GM19468 (cell line): ENCODE results near the gene CFAP100.

Experiments used
- ATAC-seq: cut with Tn5 transposase; IDR thresholded peaks from one replicate; pipeline ENCODE4 v1.9.1; 2021; ENCODE audit warnings: mild to moderate bottlenecking, moderate library complexity, moderate number of reproducible peaks; ENCODE audit not compliant: unreplicated experiment; ENCODE audit errors: extremely low read depth

CFAP100 gene

DNA sequence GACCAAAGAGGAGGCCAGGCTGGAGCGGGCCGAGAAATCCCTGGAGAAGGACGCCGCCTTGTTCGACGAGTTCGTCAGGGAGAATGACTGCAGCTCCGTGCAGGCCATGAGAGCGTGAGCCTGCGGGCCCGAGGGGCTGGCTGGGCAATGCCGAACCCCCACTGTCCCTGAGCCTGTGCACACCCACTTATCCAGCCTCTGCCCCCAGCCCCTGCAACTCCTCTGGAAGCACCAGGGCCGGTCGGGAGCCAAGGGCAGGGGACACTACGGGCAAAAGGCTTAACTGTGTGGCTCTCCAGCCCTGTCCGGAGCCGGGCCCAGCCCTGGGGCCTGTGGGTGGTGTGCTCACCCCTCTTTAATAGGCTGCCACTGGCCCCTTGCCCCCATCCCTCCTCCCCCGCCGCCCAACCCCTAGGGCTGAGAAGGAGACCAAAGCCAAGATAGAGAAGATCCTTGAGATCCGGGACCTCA lies 24.0 kb downstream of the CFAP100 start:
- ATAC-seq, result no peak

DNA sequence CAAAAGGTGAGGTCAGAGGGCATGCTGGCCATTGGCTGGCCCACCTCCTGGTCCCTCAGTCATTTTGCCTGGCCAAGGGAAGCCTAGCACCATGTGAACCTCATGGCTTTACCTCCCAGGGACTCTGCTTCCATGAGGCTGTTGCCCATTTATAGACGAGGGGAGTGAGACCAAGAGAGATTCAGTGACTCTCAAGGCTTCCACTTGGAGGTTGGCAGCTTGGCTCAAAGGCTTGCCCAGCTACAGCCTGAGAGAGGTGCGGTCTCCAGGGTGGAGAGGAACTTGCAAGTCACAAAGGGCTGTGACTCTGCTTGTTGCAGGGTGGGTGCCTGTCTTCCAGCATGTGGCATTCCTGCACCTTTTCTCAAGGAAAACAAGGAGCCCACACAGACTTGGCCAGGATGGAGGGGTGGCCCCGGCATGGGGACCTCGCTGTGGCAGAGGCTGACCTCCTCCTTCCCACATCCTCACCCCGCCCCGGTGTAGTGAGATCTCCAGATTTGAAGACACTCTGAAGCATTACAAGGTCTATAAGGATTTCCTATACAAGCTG lies 24.5 kb downstream of the CFAP100 start:
- ATAC-seq, result no peak

DNA sequence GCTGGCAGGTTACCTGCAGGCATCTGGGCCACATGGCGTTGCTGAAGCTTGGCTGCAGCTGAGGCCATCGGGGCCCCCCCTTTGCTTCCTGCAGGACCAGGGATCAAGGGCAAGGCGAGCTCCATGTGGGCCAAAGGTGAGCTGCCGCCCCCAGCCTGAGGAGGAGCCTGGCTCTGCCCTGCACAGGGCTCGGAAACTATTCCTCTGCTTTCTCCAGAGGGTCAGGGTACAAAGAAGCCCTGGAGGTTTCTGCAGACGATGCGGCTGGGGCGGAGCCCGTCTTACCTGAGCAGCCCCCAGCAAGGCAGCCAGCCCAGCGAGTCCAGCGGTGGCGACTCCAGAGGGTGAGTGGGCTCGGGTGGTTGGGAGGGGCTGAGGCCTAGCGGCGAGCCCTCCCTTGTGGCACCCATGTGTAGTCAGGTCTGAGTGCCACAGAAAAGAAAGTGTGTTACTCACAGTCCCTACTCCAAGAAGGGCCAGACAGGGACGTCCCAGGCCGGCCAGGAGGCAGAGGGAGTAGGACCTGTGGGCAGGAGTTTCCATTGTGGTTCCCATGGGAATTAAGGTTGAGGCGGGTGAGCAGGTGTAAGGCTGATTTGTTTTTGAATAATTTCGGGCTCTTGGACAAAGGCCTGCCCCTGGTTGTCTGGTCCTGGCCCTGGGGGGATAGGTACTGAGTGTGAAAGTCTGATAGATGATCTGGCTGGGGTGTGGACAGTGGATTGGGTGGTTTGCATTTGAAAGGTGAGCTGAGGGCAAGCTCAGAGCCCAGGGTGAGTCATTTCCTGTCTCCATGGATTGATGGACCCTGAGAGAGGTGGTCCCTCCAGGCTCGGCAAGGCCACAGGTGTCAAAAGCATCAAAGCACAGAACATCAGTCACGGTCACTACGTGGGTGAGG lies 25.4 kb downstream of the CFAP100 start:
- no peak for ATAC-seq

DNA sequence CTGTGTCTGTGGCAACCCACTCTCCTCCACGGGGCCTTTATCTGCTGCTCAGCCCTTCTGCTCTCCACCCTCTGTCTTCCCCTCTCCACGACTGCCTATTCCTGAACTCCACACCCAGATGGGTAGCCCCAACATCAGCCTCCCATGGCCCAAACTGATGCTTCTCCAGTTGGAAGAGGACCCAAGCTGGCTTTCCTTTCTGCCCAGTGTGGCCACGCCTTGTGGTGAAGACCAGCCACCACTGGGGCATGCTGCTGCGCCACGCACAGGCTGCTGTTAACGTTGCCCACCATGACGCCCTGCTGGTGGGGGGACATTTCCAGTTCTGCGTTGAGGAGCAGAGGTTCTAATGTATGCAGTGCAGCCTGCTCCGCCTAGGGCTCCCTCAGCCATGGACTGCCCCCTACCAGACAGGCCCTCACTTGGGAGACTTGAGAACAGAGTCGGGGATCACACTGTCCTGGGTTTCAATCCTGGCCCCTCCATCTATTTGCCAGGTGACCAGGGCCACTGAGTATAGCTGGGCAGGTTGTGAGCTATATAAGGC lies 26.9 kb downstream of the CFAP100 start:
- ATAC-seq, result no peak

DNA sequence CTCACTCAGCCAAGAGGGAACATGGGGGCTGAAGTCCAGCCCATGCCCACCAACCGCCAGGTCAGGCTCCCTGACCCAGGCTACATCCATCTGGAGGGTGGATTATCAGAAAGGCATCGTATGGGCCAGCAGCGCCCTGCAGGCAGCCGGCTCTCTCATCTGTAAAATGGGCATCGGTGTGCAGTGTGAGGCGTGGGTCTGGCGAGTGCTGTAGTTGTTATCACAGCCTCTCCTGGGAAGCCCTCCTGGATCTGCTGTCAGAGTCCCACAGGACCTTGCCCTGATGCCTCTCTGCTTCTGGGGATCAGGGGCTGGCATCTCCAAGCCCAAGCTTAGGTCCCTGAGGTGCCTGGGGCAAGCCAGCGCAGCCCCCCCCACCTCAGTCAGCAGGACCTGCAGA lies 27.4 kb downstream of the CFAP100 start:
- no peak for ATAC-seq

DNA sequence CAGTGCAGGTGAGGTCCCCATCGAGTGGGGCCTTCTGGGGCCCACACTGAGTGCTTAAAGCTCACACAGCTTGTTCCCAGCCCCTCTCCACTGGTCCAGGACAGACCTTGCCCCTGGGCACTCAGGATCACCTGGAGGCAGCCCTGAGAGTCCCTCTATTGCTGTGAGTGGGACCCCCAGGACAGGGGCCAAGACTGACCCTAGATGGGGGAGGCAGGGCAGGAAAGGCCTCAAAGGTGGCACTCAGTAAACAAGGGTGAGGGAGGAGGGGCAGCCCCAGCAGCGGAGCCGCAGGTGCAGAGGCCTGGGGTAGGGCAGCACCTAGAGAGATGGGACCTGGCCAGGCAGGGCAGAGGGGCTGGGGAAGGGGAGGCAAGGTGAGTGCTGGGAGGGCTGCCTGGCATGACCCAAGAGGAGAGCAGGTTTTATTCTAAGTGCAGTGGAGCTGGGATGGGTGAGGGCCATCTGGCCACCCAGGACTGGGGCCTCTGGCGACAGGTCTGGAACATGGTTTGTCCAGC lies 27.9 kb downstream of the CFAP100 start:
- no peak for ATAC-seq

DNA sequence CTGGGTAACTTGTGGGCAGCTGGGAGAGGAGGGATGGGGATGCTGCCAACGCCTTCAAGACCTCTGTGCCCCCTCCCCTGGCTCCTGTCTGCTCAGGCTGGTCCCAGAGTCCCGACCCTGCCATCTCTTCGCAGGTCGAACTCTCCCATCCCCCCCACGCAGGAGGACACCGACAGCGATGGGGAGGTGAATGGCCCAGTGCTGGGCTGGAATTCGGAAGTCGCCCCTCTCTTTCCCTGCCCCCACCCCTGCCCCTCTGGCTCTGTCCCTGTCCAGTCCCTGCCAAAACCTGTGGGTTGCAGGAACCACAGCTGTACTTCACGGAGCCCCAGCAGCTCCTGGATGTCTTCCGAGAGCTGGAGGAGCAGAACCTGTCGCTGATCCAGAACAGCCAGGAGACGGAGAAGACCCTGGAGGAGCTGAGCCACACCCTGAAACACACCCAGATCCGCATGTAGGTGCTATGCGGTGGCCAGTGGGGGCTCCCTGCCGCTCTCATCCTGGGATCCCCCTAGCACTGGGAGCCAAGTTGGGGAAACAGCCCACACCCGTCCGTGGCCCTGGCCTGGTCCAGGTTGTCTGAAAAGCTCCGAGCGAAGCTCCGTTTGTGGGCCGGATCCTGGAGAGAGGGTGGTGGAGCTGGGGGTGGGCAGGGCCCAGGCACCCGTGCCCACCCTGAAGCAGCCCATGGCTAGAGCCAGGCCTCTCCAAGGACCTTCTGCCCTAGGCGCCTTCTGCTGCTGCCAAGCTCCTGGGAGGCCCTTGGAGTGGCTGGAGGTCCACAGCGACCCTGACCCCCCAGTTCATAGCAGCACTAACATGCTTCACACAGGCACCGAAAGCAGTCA lies 28.7 kb downstream of the CFAP100 start:
- ATAC-seq, result no peak

DNA sequence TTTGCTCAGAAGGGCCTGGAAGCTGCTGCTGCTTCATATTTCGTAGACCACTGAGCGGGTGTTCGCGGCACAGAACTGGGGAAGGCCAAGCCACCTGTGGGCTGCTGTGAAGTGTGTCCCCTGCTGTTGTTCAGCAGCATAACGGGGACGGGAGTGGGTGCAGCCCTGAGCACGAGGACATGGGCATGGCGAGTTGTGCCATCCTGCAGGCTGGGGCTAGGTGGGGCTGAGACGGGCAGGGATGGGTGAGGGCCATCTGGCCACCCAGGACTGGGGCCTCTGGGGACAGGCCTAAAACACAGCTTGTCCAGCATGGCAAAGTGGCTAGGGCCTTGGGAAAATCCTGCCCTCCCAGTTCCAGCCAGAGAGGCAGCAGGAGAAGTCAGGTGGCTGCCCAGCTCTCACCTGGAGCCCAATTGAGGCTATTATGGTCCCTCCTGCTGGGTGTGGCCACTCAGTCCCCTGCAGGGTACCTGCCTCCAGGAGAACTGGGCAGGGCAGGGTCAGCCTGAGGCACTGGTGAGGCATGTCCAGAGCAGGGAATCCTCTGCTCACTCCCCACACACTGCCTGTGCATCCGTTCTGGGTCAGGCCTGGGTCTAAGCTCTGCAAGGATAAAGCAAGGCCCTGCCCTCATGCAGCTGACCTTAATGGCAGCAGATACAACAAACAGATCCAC lies 29.5 kb downstream of the CFAP100 start:
- no peak for ATAC-seq

DNA sequence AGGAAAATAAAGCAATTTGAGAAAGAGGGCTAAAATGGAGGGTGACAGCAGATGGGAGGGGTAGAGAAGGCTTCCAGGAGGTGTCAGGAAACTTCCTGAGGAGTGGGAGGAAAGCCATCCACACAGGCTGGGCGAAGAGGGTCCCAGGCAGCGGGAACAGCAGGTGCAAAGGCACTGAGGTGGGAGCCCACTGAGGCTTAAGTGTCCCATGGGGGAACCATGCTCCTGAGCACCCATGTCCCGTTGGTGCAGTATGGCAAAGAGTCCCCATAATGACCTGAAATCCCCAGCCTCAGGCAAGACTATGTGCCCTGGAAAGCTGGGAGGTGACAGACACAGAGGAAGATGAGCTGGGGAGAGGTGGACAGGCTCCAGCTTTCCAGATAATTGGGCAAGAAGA lies 30.0 kb downstream of the CFAP100 start:
- ATAC-seq, result no peak

DNA sequence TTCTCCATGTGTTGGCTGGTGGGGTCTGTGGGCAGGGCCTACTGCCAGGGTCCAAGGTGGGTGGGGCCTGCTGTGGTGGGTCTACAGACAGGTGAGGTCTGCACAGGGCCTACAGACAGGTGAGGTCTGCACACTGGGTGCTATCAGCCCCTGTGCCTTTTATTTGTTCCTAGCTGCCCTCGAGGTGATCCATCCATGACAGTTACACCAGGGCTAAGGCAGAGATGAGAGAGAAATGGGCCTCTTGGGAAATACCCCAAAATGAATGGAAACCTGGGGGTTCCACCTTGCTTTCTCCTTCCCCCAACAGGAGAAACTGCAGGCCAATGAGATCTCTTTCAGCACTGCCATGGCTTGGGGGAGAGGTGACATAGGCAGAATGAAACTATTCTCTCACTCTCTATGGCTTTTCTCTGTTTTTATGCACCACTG lies 36.4 kb downstream of the CFAP100 start:
- no peak for ATAC-seq

DNA sequence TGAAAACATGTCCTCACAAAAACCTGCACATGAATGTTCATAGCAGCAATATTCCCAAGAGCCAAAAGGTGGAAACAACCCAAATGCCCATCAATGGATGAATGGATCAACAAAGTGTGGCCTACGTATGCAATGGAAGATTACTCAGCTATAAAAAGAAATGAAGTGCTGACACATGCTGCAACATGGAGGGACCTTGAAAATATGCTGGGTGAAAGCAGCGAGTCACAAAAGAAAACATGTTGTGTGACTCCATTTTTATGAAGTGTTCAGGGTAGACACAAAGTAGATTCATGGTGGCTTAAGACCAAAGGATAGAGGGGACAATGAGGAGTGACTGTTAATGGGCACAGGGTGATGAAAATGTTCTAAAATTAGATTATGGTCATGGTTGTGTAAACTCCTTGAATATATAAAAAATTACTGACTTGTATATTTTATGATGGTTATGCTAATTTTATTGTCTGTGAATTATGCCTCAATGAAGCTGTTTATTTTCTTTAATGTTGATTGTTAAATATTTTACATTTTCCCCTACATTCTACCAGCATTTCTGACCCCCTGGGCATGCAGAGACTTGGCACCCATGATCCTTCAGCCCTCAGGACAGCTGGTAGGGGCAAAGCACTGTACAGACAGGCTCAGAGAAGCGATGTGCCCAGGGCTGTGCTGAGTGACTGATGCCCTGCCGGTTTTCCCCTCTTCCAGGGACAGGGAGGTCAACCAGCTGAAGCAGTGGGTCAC lies 37.8 kb downstream of the CFAP100 start:
- no peak for ATAC-seq

DNA sequence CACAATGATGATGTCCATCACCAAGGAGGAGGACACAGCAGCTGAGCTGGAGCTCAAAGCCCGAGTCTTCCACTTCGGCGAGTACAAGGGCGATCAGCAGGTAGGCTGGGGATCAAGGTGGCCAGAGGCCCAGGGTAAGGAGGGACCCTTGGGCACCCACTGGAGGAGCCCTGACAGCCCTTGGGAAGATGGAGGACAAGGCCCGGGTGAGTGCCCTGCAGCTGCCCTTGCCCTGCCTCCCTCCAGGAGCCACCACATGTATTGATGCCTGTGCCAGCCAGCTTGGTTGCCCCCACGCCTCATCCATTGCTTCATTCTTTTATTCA lies 38.4 kb downstream of the CFAP100 start:
- no peak for ATAC-seq

DNA sequence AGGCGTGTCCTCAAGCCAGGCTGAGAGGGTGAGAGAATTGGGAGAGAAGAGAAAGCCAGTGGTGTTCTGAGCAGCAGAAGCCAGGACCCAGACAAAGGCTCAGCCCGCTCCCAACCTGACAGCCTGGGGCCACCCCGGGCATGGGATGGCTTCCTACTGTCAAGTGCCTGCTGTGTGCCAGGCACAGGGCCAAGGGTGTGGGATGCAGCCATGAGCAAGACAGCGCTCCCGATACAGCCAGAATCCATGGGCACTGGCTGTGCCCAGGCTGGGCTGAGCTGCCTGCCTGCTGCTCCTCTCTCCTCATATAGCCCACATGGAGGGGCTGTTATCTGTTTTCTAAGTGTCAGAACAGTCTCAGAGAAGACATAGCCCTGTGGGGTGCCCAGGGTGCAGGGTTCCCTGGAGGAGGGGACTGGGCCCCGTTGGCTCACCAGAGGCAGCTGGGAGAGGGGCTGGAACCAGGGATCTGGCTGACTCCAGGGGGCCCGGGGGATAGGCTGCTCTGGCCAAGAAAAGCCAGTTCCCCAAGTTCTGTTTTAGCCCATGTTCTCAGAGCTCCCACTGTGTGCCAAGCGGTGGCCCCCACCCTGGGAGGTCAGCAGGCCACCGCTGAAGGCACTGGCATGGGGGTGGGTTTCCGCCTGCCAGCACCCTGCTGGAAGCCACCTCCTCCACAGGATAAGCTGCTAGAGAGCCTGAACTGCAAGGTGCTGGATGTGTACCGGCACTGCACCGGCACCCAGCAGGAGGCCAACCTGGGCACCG lies 39.0 kb downstream of the CFAP100 start:
- ATAC-seq, result no peak

DNA sequence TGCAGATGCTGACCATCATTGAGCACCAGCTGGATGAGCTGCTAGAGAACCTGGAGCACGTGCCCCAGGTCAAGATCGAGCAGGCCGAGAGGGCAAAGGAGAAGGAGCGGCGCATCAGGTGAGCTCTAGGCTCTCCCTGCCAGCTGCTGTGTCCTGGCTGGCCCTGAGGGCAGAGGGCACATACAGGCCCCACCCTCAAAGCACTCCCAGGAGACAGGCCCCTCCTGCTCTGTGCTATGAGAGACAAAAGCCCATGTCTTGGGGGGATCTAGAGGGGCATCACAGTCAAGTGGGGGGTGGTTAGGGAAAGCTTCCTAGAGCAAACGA lies 39.5 kb downstream of the CFAP100 start:
- no peak for ATAC-seq

DNA sequence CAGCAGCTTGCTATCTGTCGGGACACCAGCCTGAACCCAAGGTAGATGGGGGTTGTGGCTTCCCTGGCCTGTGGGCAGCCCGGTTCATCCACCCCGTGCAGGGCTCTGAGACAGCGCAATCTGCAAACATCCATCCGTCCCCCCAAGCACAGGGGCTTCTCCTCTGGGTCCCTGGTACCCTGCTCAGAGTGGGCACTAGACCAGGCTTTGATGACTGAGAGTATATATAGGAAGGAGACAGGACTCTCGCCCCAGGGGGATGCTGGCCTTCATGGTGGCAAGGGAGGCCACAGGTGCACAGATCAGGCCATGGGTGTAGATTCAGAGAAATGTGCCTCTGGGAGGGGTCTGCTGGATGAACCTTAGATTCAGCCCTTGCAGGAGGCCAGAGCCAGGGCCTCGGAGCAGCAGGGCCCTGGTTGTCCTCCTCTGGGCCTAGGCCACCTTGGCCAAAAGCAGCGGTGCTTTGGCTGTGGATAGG lies 40.3 kb downstream of the CFAP100 start:
- ATAC-seq, result no peak

DNA sequence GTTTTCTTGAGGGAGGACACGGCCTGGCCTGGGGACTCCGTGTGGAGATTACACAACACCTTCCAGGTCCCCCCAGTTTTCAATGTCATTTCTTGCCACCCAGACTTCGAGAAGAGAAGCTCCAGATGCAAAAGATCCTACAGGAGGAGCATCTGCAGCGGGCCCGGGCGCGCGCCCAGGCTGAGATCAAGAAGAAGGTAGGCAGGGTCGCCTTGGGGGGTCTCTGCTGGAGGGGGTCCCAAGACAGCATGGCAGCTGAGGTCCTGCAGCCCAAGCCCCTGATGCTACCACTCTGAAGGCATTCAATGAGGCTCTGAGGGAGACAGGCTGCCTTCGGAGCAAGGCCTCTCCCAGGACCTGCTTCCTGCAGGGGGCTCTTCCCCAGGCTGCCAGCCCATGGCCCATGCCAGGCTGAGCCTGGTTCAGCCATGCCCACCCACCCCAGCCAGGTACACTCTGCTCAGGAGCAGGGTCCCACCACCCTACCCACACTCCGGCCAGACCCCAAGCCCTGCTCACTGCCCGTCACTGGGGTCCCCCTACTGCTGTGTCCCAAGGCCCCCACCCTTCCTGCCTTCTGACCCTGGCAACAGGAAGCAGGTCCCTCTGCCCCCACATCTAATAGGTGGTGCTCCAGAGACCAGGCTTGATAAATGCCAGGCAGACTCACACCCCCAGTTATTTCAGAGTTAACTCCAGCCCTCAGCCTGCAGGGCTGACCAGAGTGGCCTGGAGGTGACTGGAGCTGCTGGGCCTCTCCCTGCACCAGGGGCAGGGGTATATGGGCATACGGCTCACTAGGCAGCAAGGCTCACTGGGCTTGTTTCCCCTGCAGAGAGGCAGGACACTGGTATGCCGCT lies 41.0 kb downstream of the CFAP100 start:
- ATAC-seq, result no peak

DNA sequence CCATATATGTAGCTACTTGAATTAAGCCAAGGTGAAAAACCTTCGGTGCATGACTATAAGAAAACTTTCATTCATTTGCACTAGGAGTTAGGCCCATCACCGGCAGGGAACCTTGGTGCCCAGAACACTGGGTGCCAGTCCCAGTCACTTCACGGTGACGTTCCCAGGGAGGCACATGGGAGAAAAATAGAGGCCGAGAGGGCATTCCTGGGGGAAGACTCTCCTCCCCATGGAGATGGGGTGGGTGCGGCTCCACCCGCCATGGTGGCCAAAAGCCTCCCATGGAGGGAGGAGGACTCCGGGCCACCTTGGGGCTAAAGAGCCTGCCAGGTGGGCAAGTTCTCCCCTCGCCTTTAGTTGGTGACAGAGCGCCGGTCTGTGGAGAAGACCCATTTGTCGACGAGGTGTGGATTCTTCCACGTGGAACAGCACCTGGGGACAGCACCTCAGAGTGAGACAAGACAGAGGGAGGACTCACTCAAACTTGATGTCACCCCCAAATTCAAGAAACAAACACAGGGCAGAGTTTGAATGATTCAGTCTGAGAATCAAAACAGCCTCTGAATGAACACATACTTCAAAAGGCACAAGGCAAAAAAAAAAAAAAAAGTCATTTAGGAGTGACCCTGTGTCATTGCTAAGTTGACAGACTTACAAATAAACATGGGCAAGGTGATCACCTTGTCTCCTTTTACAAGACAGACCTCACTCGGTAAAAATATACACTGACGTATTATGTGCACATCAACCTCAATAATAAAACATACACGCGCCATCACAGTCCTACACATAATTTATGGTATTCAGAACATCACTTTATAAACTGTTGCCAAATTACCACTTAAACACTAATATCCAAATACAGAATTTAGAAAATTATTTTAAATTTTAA lies 42.4 kb downstream of the CFAP100 start:
- ATAC-seq, result no peak
